Esophagus squamous epithelium (tissue), 4 donors: ENCODE measurements around the gene PTGDR.

Experiments
- POLR2A ChIP-seq, 4 donors: fragments of 450-650 bp; IDR thresholded peaks; one replicate each; pipeline ENCODE4 v1.6.1; 2017; ENCODE audit warnings: antibody characterized with exemption in 4 of 4, mild to moderate bottlenecking in 4 of 4, moderate library complexity in 3 of 4
- TF ChIP-seq, protein P1 (sequence below), 6 experiments: fragments of 450-650 bp in 4 of 6; fragments of 200-600 bp in 2 of 6; sonication (generic) in 2 of 6; IDR thresholded peaks; one replicate each; pipeline ENCODE4 v1.5.1; 2016 to 2019; ENCODE audit warnings: antibody characterized with exemption in 6 of 6, mild to moderate bottlenecking in 4 of 6, moderate library complexity in 4 of 6

DNA sequence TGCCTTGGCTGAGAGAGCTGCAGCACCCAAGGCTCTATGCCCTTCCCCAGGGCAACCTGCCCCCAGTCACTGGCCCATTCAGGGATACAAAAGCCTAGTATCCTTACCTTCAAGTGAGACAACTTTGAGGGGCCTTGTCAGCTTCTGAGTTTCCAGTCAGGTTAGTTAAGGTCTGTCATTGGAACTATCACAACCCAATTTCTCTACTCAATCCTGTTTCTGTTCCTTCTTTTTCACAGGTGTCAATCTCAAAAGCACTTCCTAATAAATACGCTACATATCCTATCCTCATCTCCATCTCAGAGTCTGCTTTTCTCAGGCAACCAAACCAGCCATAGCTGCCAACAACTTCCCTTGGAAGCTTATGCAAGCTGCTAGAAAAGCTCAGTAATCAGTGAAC, 4.9 kb upstream of the PTGDR start:
- TF ChIP-seq, protein P1, sequence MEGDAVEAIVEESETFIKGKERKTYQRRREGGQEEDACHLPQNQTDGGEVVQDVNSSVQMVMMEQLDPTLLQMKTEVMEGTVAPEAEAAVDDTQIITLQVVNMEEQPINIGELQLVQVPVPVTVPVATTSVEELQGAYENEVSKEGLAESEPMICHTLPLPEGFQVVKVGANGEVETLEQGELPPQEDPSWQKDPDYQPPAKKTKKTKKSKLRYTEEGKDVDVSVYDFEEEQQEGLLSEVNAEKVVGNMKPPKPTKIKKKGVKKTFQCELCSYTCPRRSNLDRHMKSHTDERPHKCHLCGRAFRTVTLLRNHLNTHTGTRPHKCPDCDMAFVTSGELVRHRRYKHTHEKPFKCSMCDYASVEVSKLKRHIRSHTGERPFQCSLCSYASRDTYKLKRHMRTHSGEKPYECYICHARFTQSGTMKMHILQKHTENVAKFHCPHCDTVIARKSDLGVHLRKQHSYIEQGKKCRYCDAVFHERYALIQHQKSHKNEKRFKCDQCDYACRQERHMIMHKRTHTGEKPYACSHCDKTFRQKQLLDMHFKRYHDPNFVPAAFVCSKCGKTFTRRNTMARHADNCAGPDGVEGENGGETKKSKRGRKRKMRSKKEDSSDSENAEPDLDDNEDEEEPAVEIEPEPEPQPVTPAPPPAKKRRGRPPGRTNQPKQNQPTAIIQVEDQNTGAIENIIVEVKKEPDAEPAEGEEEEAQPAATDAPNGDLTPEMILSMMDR (IDR thresholded peaks at IDR 0.05), result no peak
- no peak for TF ChIP-seq POLR2A (IDR thresholded peaks at IDR 0.05)
